Endothelial cell (in vitro differentiated cells): ENCODE data around the gene PCDHGA4. TPM values are rescaled to one million over a fixed set of nuclear protein-coding genes. Genes with fewer than 3 reads are reported as not detected.
"Not testable (repeated sequence)": the region's sequence is repeated elsewhere in the genome, so short reads cannot be mapped to it uniquely, and the experiment has no call there.

Experiments used
- DNase-seq: peaks from one replicate; pipeline ENCODE4 v3.0.0; 2021; ENCODE audit warnings: low spot score
- H3K27ac Mint-ChIP-seq: one replicate; pipeline ENCODE4 v1.8.0; 2021; ENCODE audit warnings: mixed read lengths, inconsistent platforms; ENCODE audit not compliant: unreplicated experiment
- H3K27me3 Mint-ChIP-seq: one replicate; pipeline ENCODE4 v1.8.0; 2021; ENCODE audit warnings: mild to moderate bottlenecking, moderate library complexity, mixed read lengths, inconsistent platforms; ENCODE audit not compliant: unreplicated experiment
- H3K36me3 Mint-ChIP-seq: one replicate; pipeline ENCODE4 v1.8.0; 2021; ENCODE audit warnings: mild to moderate bottlenecking, low read depth, mixed read lengths, inconsistent platforms; ENCODE audit not compliant: unreplicated experiment
- H3K4me1 Mint-ChIP-seq: one replicate; pipeline ENCODE4 v1.8.0; 2021; ENCODE audit warnings: mild to moderate bottlenecking, mixed read lengths, inconsistent platforms; ENCODE audit not compliant: unreplicated experiment
- H3K4me3 Mint-ChIP-seq: one replicate; pipeline ENCODE4 v1.8.0; 2021; ENCODE audit warnings: mild to moderate bottlenecking, mixed read lengths, inconsistent platforms; ENCODE audit not compliant: unreplicated experiment
- H3K9me3 Mint-ChIP-seq: one replicate; pipeline ENCODE4 v1.8.0; 2021; ENCODE audit warnings: mixed read lengths, inconsistent platforms; ENCODE audit not compliant: unreplicated experiment
- CTCF ChIP-seq: fragments of 200-600 bp; sonication (generic); IDR thresholded peaks from one replicate; pipeline ENCODE4 v1.5.0; 2021; ENCODE audit warnings: antibody characterized with exemption; ENCODE audit not compliant: unreplicated experiment
- total RNA-seq: library from RNA; stranded (reverse); fragmentation: NEBNext Ultra II Directional; extraction: Animal tissue kit (Norgen Biotek cat#: 25700); gene quantifications from one replicate; pipeline ENCODE4 v1.2.1, GENCODE V29; 2021; ENCODE audit not compliant: unreplicated experiment

Gene PCDHGA4
- total RNA-seq, 1 donor from 2014 or later = 2.0 TPM

GRCh38 chr5:141387557-141388311, 32.9 kb downstream of the PCDHGA4 start, which contains the start of gene PCDHGB4:
Gene PCDHGB4 (plus strand): TSS chr5:141387698. CDS start chr5:141387885, 187 bp downstream.
- peak; percentile 47 for DNase-seq
- H3K27ac Mint-ChIP-seq = peak within 1 kb of the TSS; percentile 48
- H3K27me3 Mint-ChIP-seq, H3K4me1 Mint-ChIP-seq: not testable (repeated sequence)
- peaks cover 73% of the 10 kb centered on the region for H3K36me3 Mint-ChIP-seq
- H3K9me3 Mint-ChIP-seq = peaks cover 37% of the 10 kb centered on the region
- H3K4me3 Mint-ChIP-seq = peak within 1 kb of the TSS; percentile 81
- TF ChIP-seq CTCF = peak; percentile 13

GRCh38 chr5:141388661-141389060, 33.8 kb downstream of the PCDHGA4 start:
- Mint-ChIP-seq H3K4me1 (peaks cover 3% of the 10 kb centered on the region), H3K27me3 (peaks cover 8% of the 10 kb centered on the region), H3K4me3 (peak overlapping the region; percentile 81), H3K36me3 (peaks cover 73% of the 10 kb centered on the region), H3K9me3 (peaks cover 41% of the 10 kb centered on the region), H3K27ac (no peak overlapping the region)
- DNase-seq = no peak
- TF ChIP-seq CTCF = no peak

GRCh38 chr5:141389153-141390042, 34.6 kb downstream of the PCDHGA4 start:
- Mint-ChIP-seq H3K4me3 (peak overlapping the region; percentile 81), H3K27ac (no peak overlapping the region), H3K9me3 (peaks cover 43% of the 10 kb centered on the region), H3K4me1 (peaks cover 3% of the 10 kb centered on the region), H3K27me3 (peaks cover 8% of the 10 kb centered on the region), H3K36me3 (peaks cover 73% of the 10 kb centered on the region)
- TF ChIP-seq CTCF = no peak
- DNase-seq = no peak

- peaks cover 69% of the 10 kb centered on the region for H3K36me3 Mint-ChIP-seq
- peaks cover 4% of the 10 kb centered on the region for H3K27me3 Mint-ChIP-seq
- no peak within 1 kb of the TSS for H3K27ac Mint-ChIP-seq
- TF ChIP-seq CTCF = no peak
- peak within 1 kb of the TSS; percentile 56 for H3K4me3 Mint-ChIP-seq
- DNase-seq = no peak
- H3K4me1 Mint-ChIP-seq = peaks cover 3% of the 10 kb centered on the region
- peaks cover 37% of the 10 kb centered on the region for H3K9me3 Mint-ChIP-seq
Observed at GRCh38 chr5:141392429-141393198, 37.8 kb downstream of the PCDHGA4 start, which contains the start of gene PCDHGA8. Gene PCDHGA8 (plus strand): TSS chr5:141392633. CDS start chr5:141392814, 181 bp downstream.
